K562 (cell line): ENCODE data around the gene LY6G6F. TPM values are rescaled to one million over a fixed set of nuclear protein-coding genes. Genes with fewer than 3 reads are reported as not detected.

Experiments
- ARID4B ChIP-seq: sonication (generic); formaldehyde crosslinking; IDR thresholded peaks from 2 replicates; pipeline ENCODE4 v1.8.0; 2022; ENCODE audit warnings: mild to moderate bottlenecking, missing genetic modification reagents
- BCLAF1 ChIP-seq, 2 experiments: fragments of 450-650 bp in 1 of 2; IDR thresholded peaks; 2 replicates each; pipeline ENCODE4 v1.6.1; 2011 to 2017; ENCODE audit warnings: low read depth in 2 of 2, antibody characterized with exemption in 1 of 2, borderline replicate concordance in 1 of 2, low read length in 1 of 2, mild to moderate bottlenecking in 1 of 2, mixed read lengths in 1 of 2; ENCODE audit not compliant: control insufficient read depth in 1 of 2
- DPF2 ChIP-seq: fragments of 450-650 bp; IDR thresholded peaks from 2 replicates; pipeline ENCODE4 v1.6.1; 2016
- E2F3 ChIP-seq: fragments of 250-450 bp; sonication (Bioruptor Pico); IDR thresholded peaks from 2 replicates; pipeline ENCODE4 v1.4.0; 2020; ENCODE audit warnings: mild to moderate bottlenecking
- HDAC3 ChIP-seq: fragments of 450-650 bp; IDR thresholded peaks from 2 replicates; pipeline ENCODE4 v1.6.1; 2018; ENCODE audit warnings: borderline replicate concordance, mild to moderate bottlenecking, moderate library complexity; ENCODE audit not compliant: partially characterized antibody
- KDM2B ChIP-seq: fragments of 250-450 bp; sonication (Bioruptor Pico); IDR thresholded peaks from 2 replicates; pipeline ENCODE4 v1.8.0; 2021; ENCODE audit warnings: mild to moderate bottlenecking, moderate library complexity
- KDM5B ChIP-seq: fragments of 200-600 bp; sonication (generic); IDR thresholded peaks from 2 replicates; pipeline ENCODE4 v1.6.1; 2012; ENCODE audit warnings: low read depth, mild to moderate bottlenecking, moderate library complexity, low read length, control low read depth, inconsistent platforms; ENCODE audit not compliant: insufficient replicate concordance
- MAZ ChIP-seq, 2 experiments: fragments of 450-650 bp in 1 of 2; sonication (generic) in 1 of 2; formaldehyde crosslinking; IDR thresholded peaks in 1 of 2; conservative IDR thresholded peaks in 1 of 2; 2 replicates each; pipeline versions ENCODE4 v1.4.0 to v1.5.0; 2020; ENCODE audit warnings: mild to moderate bottlenecking in 1 of 2, missing genetic modification reagents in 1 of 2
- NEUROD1 ChIP-seq: fragments of 150-350 bp; IDR thresholded peaks from 2 replicates; pipeline ENCODE4 v1.6.1; 2014; ENCODE audit warnings: borderline replicate concordance, low read length, low read depth; ENCODE audit not compliant: partially characterized antibody
- NFRKB ChIP-seq: fragments of 450-650 bp; IDR thresholded peaks from 2 replicates; pipeline ENCODE4 v1.6.1; 2016; ENCODE audit warnings: low read depth
- RFX5 ChIP-seq: IDR thresholded peaks from 2 replicates; pipeline ENCODE4 v1.6.1; 2011; ENCODE audit warnings: low read depth, mild to moderate bottlenecking, improper control_type of control experiment, low read length
- SMARCA5 ChIP-seq: fragments of 450-650 bp; IDR thresholded peaks from 2 replicates; pipeline ENCODE4 v1.6.1; 2016
- SMARCB1 ChIP-seq: IDR thresholded peaks from 2 replicates; pipeline ENCODE4 v1.6.1; 2011; ENCODE audit warnings: improper control_type of control experiment, low read depth; ENCODE audit not compliant: insufficient read length
- ZC3H8 ChIP-seq: fragments of 450-650 bp; IDR thresholded peaks from 2 replicates; pipeline ENCODE4 v1.6.1; 2017
- ZFP1 ChIP-seq: fragments of 450-650 bp; formaldehyde crosslinking; IDR thresholded peaks from 2 replicates; pipeline ENCODE4 v1.4.0; 2020; ENCODE audit warnings: mild to moderate bottlenecking, mixed read lengths
- ZFP91 ChIP-seq: sonication (generic); formaldehyde crosslinking; IDR thresholded peaks from 2 replicates; pipeline ENCODE4 v1.8.0; 2022; ENCODE audit warnings: mild to moderate bottlenecking, missing genetic modification reagents
- ZNF431 ChIP-seq: sonication (generic); formaldehyde crosslinking; IDR thresholded peaks from 2 replicates; pipeline ENCODE4 v1.8.0; 2022; ENCODE audit warnings: mild to moderate bottlenecking, missing genetic modification reagents
- polyA plus RNA-seq, 8 experiments: library from polyadenylated mRNA; depleted of rRNA in 4 of 8; stranded (reverse) in 5 of 8; unstranded in 3 of 8; fragments of >200 nt; fragmentation: Nextera tagmentation in 2 of 8; fragmentation: Illumina TruSeq in 1 of 8; extraction: Ambion mirVana in 2 of 8; extraction: Trizol in 1 of 8; gene quantifications; 2 replicates each; pipeline versions ENCODE4 v1.2.1 to v1.2.3, GENCODE V29; 2011 to 2014; ENCODE audit warnings: inconsistent platforms in 1 of 8, missing spikeins in 1 of 8
- total RNA-seq, 7 experiments: library from RNA; depleted of rRNA in 6 of 7; stranded (reverse); fragments of >200 nt in 6 of 7; fragmentation: Illumina TruSeq in 2 of 7; extraction: Trizol in 2 of 7; gene quantifications; 2 replicates each; pipeline versions ENCODE4 v1.2.1 to v1.2.3, GENCODE V29; 2011 to 2021; ENCODE audit warnings: low replicate concordance in 1 of 7

Gene LY6G6F
- total and polyA plus RNA-seq, 9 of the 15 experiments (the other 6 are each of a cell fraction or from before 2014, with no cell fraction given), result 0.14 to 0.50 (median 0.28) TPM; not detected in 2

GRCh38 chr6:31663961-31664789, 42.5 kb upstream of the LY6G6F start (continued):
- no peak for TF ChIP-seq E2F3 (CRISPR knock-in tag)
- peak; percentile 74 for TF ChIP-seq SMARCA5
- TF ChIP-seq ARID4B (CRISPR knock-in tag), result no peak; the same call in 1 of the 2 replicates
- peak; percentile 90 for TF ChIP-seq NEUROD1
- no peak for TF ChIP-seq ZFP1 (CRISPR knock-in tag)
- TF ChIP-seq KDM5B, result no peak
- peak in 1 of 2 experiments; percentile 62; a peak in 1 of 4 replicates for TF ChIP-seq BCLAF1 (IDR thresholded peaks at IDR 0.05; ENCODE audit: borderline replicate concordance in 1 of 2, control insufficient read depth in 1 of 2, low read depth in 2 of 2, low read length in 1 of 2)
- TF ChIP-seq HDAC3, result no peak
- TF ChIP-seq ZFP91 (CRISPR knock-in tag), result no peak
- TF ChIP-seq MAZ (CRISPR knock-in tag; conservative IDR thresholded peaks at IDR 0.05 in 1 of 2, IDR thresholded peaks at IDR 0.05 in 1 of 2), result peak in 1 of 2 experiments; percentile 89; a peak in 2 of 4 replicates
- no peak; the same call in none of the 2 replicates for TF ChIP-seq NFRKB
- TF ChIP-seq RFX5, result no peak
- no peak for TF ChIP-seq ZNF431 (CRISPR knock-in tag)
- TF ChIP-seq ZC3H8, result no peak
- TF ChIP-seq SMARCB1, result no peak
- TF ChIP-seq KDM2B (CRISPR knock-in tag), result no peak
- TF ChIP-seq DPF2, result peak; percentile 94
